Naive thymus-derived CD8-positive, alpha-beta T cell (primary cell): ENCODE data around the gene HTT. TPM values are rescaled to one million over a fixed set of nuclear protein-coding genes. Genes with fewer than 3 reads are reported as not detected.

Source experiments
- ATAC-seq, 2 donors: fragments of 150-1000 bp; cut with Tn5 transposase in 1 of 2; sonication (Bioruptor Pico), chemical (Tn5 transposase) in 1 of 2; 1 replicate in 1 of 2; 2 replicates in 1 of 2; pipeline ENCODE4 v1.10.0; 2021; ENCODE audit warnings: mild to moderate bottlenecking in 2 of 2, moderate library complexity in 2 of 2
- POLR2A ChIA-PET: fragments of 350-600 bp; sonication (Branson Sonifier 250); formaldehyde crosslinking; loops from one replicate; lab custom pipeline; 2021; ENCODE audit warnings: antibody characterized with exemption; lab: Charles Lee
- DNase-seq, 10 donors: peaks; one replicate each; pipeline versions ENCODE4 v3.0.0 to v3.0.0-alpha.2; 2020 to 2022
- H3K27ac Mint-ChIP-seq, 10 donors: one replicate each; pipeline ENCODE4 v1.8.0; 2020 to 2022; ENCODE audit warnings: mild to moderate bottlenecking in 10 of 10, mixed read lengths in 10 of 10, moderate library complexity in 4 of 10, inconsistent platforms in 1 of 10
- H3K27me3 Mint-ChIP-seq, 5 donors: one replicate each; pipeline ENCODE4 v1.8.0; 2021 to 2022; ENCODE audit warnings: mixed read lengths in 5 of 5
- H3K36me3 Mint-ChIP-seq, 3 donors: one replicate each; pipeline ENCODE4 v1.8.0; 2020 to 2022; ENCODE audit warnings: mixed read lengths in 3 of 3, mild to moderate bottlenecking in 2 of 3, inconsistent platforms in 1 of 3
- H3K4me1 Mint-ChIP-seq, 4 donors: one replicate each; pipeline ENCODE4 v1.8.0; 2021 to 2022; ENCODE audit warnings: mixed read lengths in 4 of 4
- H3K4me3 Mint-ChIP-seq, 10 donors: one replicate each; pipeline ENCODE4 v1.8.0; 2020 to 2022; ENCODE audit warnings: mild to moderate bottlenecking in 10 of 10, mixed read lengths in 10 of 10, moderate library complexity in 6 of 10, inconsistent platforms in 1 of 10
- H3K9me3 Mint-ChIP-seq, 9 donors: one replicate each; pipeline ENCODE4 v1.8.0; 2020 to 2022; ENCODE audit warnings: mixed read lengths in 9 of 9, mild to moderate bottlenecking in 3 of 9, inconsistent platforms in 1 of 9, moderate library complexity in 1 of 9
- polyA plus RNA-seq, 3 donors: library from polyadenylated mRNA; unstranded; fragments of 300-500 nt; fragmentation: Illumina TruSeq; gene quantifications; one replicate each; pipeline ENCODE4 v1.2.3, GENCODE V29; 2021
- total RNA-seq, 8 experiments: library from RNA in 2 of 8; stranded (reverse) in 2 of 8; gene quantifications; one replicate each; pipeline ENCODE4 v1.2.3 and lab custom pipeline; 2021 to 2026

HTT gene
- total and polyA plus RNA-seq, 5 experiments from 2014 or later: 2.2 to 64.6 (median 5.0) TPM

- no peaks in the 10 kb centered on the region for H3K9me3 Mint-ChIP-seq
- peak overlapping the region in 4 of 10 donors; percentile 58 to 87 (median 72) for H3K27ac Mint-ChIP-seq
- H3K4me3 Mint-ChIP-seq: peak overlapping the region in 1 of 10 donors; percentile 19
- peaks cover 18 to 57% (median 47%) of the 10 kb centered on the region in 4 donors for H3K4me1 Mint-ChIP-seq
- H3K27me3 Mint-ChIP-seq: no peaks in the 10 kb centered on the region
- DNase-seq (peak in 1 of 10 donors; percentile 15), ATAC-seq (no peak)
- POLR2A ChIA-PET: interaction anchor here (2.4 kb wide), 1 partner anchor 10 kb away, joined by 6 read pairs; no protein-coding TSS in a partner anchor
- peaks cover 3 to 53% (median 29%) of the 10 kb centered on the region in 3 donors for H3K36me3 Mint-ChIP-seq
Observed at GRCh38 chr4:3192188-3192587, 117.7 kb downstream of the HTT start.

GRCh38 chr4:3192827-3193226 lies 118.3 kb downstream of the HTT start:
- POLR2A ChIA-PET: interaction anchor here (2.4 kb wide), 1 partner anchor 10 kb away, joined by 6 read pairs; no protein-coding TSS in a partner anchor
- H3K9me3 Mint-ChIP-seq: no peaks in the 10 kb centered on the region
- peaks cover 25 to 63% (median 54%) of the 10 kb centered on the region in 4 donors for H3K4me1 Mint-ChIP-seq
- ATAC-seq: no peak
- H3K36me3 Mint-ChIP-seq: peaks cover 3 to 48% (median 23%) of the 10 kb centered on the region in 3 donors
- H3K27ac Mint-ChIP-seq: peak overlapping the region in 5 of 10 donors; percentile 1 to 87 (median 40)
- no peak overlapping the region for H3K4me3 Mint-ChIP-seq
- no peak for DNase-seq
- H3K27me3 Mint-ChIP-seq: no peaks in the 10 kb centered on the region

- Mint-ChIP-seq H3K9me3 (no peaks in the 10 kb centered on the region), H3K4me1 (peaks cover 25 to 64% (median 58%) of the 10 kb centered on the region in 4 donors), H3K36me3 (peaks cover 3 to 41% (median 16%) of the 10 kb centered on the region in 3 donors), H3K27me3 (no peaks in the 10 kb centered on the region), H3K4me3 (peak overlapping the region in 4 of 10 donors; percentile 21 to 57 (median 34)), H3K27ac (peak overlapping the region in 1 of 10 donors; percentile 85)
- peak in 3 of 10 donors; percentile 42 to 52 (median 50) for DNase-seq
- ATAC-seq: no peak
- POLR2A ChIA-PET: interaction anchor here (2.4 kb wide), 1 partner anchor 9 kb away, joined by 6 read pairs; no protein-coding TSS in a partner anchor
Observed at GRCh38 chr4:3193531-3194203, 119.2 kb downstream of the HTT start.

GRCh38 chr4:3196670-3197359 lies 122.3 kb downstream of the HTT start:
- Mint-ChIP-seq H3K4me1 (peaks cover 26 to 82% (median 70%) of the 10 kb centered on the region in 4 donors), H3K36me3 (peaks cover 3 to 19% (median 10%) of the 10 kb centered on the region in 3 donors), H3K4me3 (peak overlapping the region; percentile 42 to 85 (median 72)), H3K27me3 (no peaks in the 10 kb centered on the region), H3K27ac (peak overlapping the region; percentile 63 to 87 (median 76)), H3K9me3 (no peaks in the 10 kb centered on the region)
- POLR2A ChIA-PET: no interaction called here
- DNase-seq: peak in 4 of 10 donors; percentile 16 to 57 (median 44)
- peak; percentile 81 to 91 for ATAC-seq

- DNase-seq (peak in 2 of 10 donors; percentile 11 to 12), ATAC-seq (no peak)
- peaks cover 31 to 84% (median 74%) of the 10 kb centered on the region in 4 donors for H3K4me1 Mint-ChIP-seq
Observed at GRCh38 chr4:3197366-3198105, 123.1 kb downstream of the HTT start.

GRCh38 chr4:3198906-3199305 lies 124.4 kb downstream of the HTT start:
- Mint-ChIP-seq H3K4me3 (no peak overlapping the region), H3K27me3 (no peaks in the 10 kb centered on the region), H3K27ac (no peak overlapping the region), H3K36me3 (peaks cover 3 to 14% (median 8%) of the 10 kb centered on the region in 3 donors), H3K4me1 (peaks cover 31 to 90% (median 79%) of the 10 kb centered on the region in 4 donors), H3K9me3 (no peaks in the 10 kb centered on the region)
- DNase-seq: no peak
- POLR2A ChIA-PET: interaction anchor here (0.6 to 0.7 kb wide), 2 partner anchors 11 to 13 kb away, joined by 3 read pairs; no protein-coding TSS in a partner anchor
- ATAC-seq: no peak

More at GRCh38 chr4:3197366-3198105, 123.1 kb downstream of the HTT start:
- H3K27ac Mint-ChIP-seq: peak overlapping the region; percentile 63 to 87 (median 78)
- POLR2A ChIA-PET: interaction anchor here (0.7 kb wide), 2 partner anchors 9 to 931 kb away, joined by 3 to 8 read pairs; no protein-coding TSS in a partner anchor
- H3K4me3 Mint-ChIP-seq: peak overlapping the region; percentile 12 to 85 (median 72)
- peaks cover 3 to 15% (median 8%) of the 10 kb centered on the region in 3 donors for H3K36me3 Mint-ChIP-seq
- H3K27me3 Mint-ChIP-seq: no peaks in the 10 kb centered on the region
- no peaks in the 10 kb centered on the region for H3K9me3 Mint-ChIP-seq

GRCh38 chr4:3199653-3200422 lies 125.4 kb downstream of the HTT start:
- Mint-ChIP-seq H3K4me3 (no peak overlapping the region), H3K27me3 (no peaks in the 10 kb centered on the region), H3K36me3 (peaks cover 3 to 20% (median 11%) of the 10 kb centered on the region in 3 donors), H3K27ac (peak overlapping the region in 1 of 10 donors; percentile 57), H3K9me3 (no peaks in the 10 kb centered on the region), H3K4me1 (peaks cover 29 to 85% (median 73%) of the 10 kb centered on the region in 4 donors)
- POLR2A ChIA-PET: no interaction called here
- ATAC-seq: no peak
- DNase-seq: no peak

GRCh38 chr4:3200423-3201090 lies 126.1 kb downstream of the HTT start:
- peak overlapping the region in 1 of 10 donors; percentile 55 for H3K27ac Mint-ChIP-seq
- DNase-seq (no peak), ATAC-seq (no peak)
- peaks cover 24 to 77% (median 66%) of the 10 kb centered on the region in 4 donors for H3K4me1 Mint-ChIP-seq
- peak overlapping the region in 2 of 10 donors; percentile 7 to 33 for H3K4me3 Mint-ChIP-seq
- H3K9me3 Mint-ChIP-seq: no peaks in the 10 kb centered on the region
- H3K36me3 Mint-ChIP-seq: peaks cover 0 to 17% (median 11%) of the 10 kb centered on the region in 3 donors
- no peaks in the 10 kb centered on the region for H3K27me3 Mint-ChIP-seq
- POLR2A ChIA-PET: no interaction called here

- Mint-ChIP-seq H3K27ac (peak overlapping the region; percentile 26 to 87 (median 78)), H3K4me3 (peak overlapping the region; percentile 67 to 83 (median 73)), H3K4me1 (peaks cover 17 to 63% (median 52%) of the 10 kb centered on the region in 4 donors), H3K27me3 (no peaks in the 10 kb centered on the region), H3K36me3 (peaks cover 0 to 28% (median 20%) of the 10 kb centered on the region in 3 donors), H3K9me3 (no peaks in the 10 kb centered on the region)
- POLR2A ChIA-PET: interaction anchor here (0.6 to 2.3 kb wide), 5 partner anchors 10 to 961 kb away, joined by 3 to 11 read pairs (median 4); no protein-coding TSS in a partner anchor
- ATAC-seq (peak; percentile 97 to 99), DNase-seq (peak; percentile 31 to 92 (median 78))
Observed at GRCh38 chr4:3201718-3202702, 127.5 kb downstream of the HTT start.
